ENCODE results near the gene TANC1.

DNA sequence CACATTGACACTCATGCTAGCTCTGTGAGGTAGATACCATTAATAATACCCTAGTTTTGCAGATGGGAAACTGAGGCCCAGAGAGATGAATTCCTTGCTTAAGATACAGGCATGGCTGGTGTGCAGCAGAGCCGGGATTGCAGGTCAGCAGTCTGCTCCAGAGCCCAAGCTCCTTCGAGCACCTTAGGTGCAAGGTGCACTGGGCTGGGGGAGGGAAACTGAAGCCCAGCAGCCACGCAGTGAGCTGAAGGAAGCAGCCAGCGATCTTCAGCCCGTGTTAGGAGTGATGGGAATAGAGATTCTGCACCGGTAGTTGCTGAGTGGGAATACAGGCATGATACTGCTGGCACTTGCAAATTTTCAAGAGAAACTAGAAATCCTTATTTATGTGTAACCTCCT lies 50.6 kb downstream of the TANC1 start:
- no peak for TF ChIP-seq CTCF (IDR thresholded peaks at IDR 0.05)
- TF ChIP-seq POLR2A (IDR thresholded peaks at IDR 0.05), result no peak

All from right lobe of liver (tissue), 4 donors.